Erythroblast (primary cell): ENCODE data around the gene KMO.
A peak's percentile ranks its signal among the peaks of the same experiment; 100 is the strongest.

Source experiments
- DNase-seq, 2 experiments: peaks; one replicate each; lab custom pipeline; 2025; lab: John Stamatoyannopoulos, UW
- GATA1 ChIP-seq: IDR thresholded peaks from 2 replicates; pipeline ENCODE4 v1.6.1; 2011; ENCODE audit warnings: low read depth, mild to moderate bottlenecking, control low read depth, low read length, moderate library complexity
- POLR2A ChIP-seq: IDR thresholded peaks from 2 replicates; pipeline ENCODE4 v1.6.1; 2011; ENCODE audit warnings: mild to moderate bottlenecking, low read length

Gene KMO

GRCh38 chr1:241614572-241614971, 82.4 kb downstream of the KMO start:
- no peak for DNase-seq
- TF ChIP-seq GATA1: no peak
- no peak for TF ChIP-seq POLR2A

DNA sequence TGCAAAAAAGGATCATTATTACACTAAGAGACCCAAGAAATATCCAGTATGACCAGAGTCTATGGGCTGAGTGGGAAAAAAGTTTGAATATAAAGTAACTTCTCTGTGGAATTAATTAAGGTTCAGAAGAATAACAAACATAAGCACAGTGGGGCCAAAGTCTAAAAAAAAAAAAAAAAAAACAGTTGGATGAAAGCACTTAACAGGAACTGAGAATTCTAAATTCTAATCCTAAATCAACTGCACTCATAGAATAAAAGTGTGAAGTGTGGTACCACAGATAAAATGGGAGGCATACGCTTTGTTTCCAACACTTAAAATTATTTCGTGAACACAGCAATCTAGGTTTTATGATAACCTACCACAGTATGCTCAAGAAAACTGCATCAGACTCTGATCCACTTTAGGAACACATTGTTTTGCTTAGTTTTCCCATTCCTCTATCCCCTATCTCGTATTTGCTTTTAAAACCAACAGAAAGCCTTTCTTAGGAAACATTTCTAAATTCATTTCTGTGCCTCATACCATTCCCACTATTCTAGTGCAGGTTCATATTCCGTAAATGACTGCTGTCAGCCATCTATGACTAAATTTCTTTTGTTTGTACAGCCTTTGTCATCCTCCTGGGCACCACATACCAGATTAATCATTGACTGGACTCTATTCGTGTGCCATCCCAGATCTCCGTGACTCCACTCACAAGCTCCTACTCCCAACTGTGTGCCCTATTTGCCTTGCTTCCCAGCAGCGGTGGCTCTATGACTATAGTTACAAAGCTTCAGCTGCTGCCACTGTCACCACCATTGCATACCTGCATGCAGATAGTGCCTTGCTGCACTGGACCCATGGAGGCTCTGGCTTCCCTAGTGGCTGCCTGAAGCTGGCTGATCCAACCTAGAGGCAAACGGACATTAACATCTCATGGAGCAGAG, 83.1 kb downstream of the KMO start:
- DNase-seq: no peak
- TF ChIP-seq GATA1 (no peak), POLR2A (no peak)

GRCh38 chr1:241617426-241617825, 85.2 kb downstream of the KMO start:
- TF ChIP-seq GATA1 (no peak), POLR2A (no peak)
- no peak for DNase-seq

GRCh38 chr1:241622669-241623068, 90.5 kb downstream of the KMO start:
- TF ChIP-seq POLR2A (no peak), GATA1 (no peak)
- DNase-seq: no peak

DNA sequence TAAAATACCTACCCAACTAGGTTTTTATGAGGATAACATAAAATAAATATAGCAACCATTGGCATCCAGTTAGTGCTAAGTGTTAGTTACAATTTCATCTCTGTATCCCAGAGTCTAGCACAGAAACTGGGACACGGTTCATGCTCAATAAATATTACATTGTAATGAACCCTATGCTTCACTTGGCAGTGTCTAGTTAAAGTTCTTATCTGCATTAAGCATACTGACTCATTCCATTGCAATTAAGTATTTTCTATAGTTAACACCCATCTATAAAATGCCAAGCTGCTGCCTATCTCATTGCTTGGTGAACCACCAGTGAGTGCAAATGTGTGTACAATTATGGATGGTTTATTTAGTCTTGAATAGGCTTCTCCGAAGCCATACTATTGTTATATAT, 92.8 kb downstream of the KMO start:
- TF ChIP-seq POLR2A: no peak
- no peak for TF ChIP-seq GATA1
- peak; percentile 10 to 17 for DNase-seq

DNA sequence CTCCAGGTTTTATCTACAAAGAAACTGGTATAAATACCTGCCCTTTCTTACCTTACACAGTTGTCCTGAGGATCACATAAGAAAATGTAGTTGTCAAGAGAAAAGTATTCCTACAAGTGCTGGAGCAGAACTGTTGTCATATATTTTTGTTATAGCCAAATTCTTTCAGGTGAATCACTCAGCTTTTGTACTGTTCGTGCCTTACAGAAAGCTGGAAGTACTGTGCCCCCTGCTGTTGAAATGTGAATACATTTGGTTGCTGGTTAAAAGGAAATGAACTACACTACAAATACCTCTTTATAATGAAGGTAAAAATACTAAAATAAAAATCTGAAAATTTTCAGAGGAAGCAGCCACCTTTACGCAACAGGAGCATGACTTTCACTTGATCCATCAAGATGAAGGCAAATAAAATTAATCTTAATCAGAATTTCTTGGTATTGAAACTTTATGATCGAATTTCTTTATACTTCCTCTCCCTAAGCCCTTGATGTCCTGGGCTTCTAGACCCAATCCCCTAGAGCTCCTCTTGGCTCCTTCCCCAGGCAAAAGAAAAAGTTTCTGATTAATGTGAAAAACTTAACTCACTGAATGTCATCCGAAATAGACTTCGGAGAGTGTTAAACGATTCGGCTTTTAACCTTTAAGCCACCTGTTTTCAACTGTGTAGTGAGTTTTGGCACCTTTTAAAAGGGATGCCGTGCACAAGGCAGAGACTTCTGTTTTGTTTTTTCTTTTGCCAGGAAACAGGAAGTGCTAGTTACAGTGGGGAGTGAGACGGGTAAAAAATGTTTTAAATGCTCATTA, 95.5 kb downstream of the KMO start:
- TF ChIP-seq POLR2A (no peak), GATA1 (no peak)

GRCh38 chr1:241630005-241630404, 97.8 kb downstream of the KMO start:
- TF ChIP-seq POLR2A (no peak), GATA1 (no peak)
- no peak for DNase-seq

More for the DNA sequence above, 95.5 kb downstream of the KMO start:
- DNase-seq: peak; percentile 56 to 70

DNA sequence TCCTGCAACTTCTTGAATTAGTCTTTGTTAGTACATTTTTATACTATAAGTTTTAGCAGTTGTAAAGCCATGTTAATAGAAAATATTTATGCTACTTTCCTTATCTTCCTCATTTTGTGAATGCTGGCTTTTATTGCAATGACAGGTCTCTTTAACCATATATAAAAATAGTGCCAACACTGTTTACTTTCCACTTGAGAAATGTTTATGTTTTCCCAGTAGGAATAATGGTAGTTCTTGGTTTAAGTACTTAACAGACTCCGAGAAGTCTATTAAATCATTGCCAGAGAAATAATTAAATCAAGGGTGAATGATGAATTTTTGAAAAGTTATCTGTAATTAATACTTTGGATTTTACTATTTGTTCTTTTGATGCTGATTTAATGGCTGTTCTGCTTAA, 98.3 kb downstream of the KMO start:
- no peak for DNase-seq
- TF ChIP-seq GATA1 (no peak), POLR2A (no peak)

DNA sequence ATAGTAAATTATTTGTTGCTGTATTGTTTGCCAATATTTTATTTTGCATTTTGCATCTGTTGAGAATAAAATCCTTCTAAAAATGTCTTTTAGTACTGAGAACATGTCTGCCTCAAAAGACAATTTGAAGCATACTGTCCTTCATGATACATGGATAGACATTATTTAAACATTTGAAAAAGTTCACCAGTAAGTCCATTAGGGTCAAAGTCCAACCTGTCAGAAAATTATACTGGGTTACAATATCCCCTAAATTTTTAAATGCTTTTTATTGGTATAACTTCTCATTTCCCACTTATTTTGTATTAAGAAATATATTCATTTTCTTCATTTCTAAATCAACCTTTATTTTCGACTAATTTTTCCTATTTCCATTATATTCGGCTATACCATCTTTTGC, 98.7 kb downstream of the KMO start:
- no peak for TF ChIP-seq GATA1
- no peak for TF ChIP-seq POLR2A
- no peak for DNase-seq

GRCh38 chr1:241631674-241632073, 99.5 kb downstream of the KMO start:
- no peak for DNase-seq
- TF ChIP-seq POLR2A: no peak
- TF ChIP-seq GATA1: no peak

GRCh38 chr1:241632987-241633386, 100.8 kb downstream of the KMO start:
- TF ChIP-seq GATA1 (no peak), POLR2A (no peak)
- DNase-seq: no peak

GRCh38 chr1:241635556-241636152, 103.5 kb downstream of the KMO start:
- no peak for DNase-seq
- TF ChIP-seq GATA1 (no peak), POLR2A (no peak)

DNA sequence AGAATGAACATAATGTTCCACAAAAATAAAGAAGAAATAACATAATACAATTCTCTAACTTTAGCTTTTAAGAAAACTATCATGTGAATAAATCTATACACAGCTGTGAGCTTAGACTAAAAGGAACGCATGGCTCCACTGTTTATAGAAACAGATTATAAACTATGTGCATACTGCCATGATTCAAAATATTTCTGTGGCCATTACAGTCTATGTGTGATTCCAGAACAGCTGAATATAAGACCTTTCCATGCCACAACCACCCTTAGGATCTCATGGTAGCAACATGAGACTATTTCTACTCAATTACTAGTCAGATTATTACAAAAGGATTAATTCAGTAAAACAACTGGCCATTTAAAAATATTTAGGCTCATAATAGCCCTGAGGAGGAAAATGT, 104.1 kb downstream of the KMO start:
- DNase-seq: no peak
- TF ChIP-seq POLR2A (no peak), GATA1 (no peak)

- DNase-seq: no peak
- TF ChIP-seq GATA1: no peak
Measured at GRCh38 chr1:241637046-241637590, 104.9 kb downstream of the KMO start.
